NCI-H748 (cell line): ENCODE measurements around the gene NPHP1.
"Not testable (repeated sequence)": the region's sequence is repeated elsewhere in the genome, so short reads cannot be mapped to it uniquely, and the experiment has no call there.

ENCODE experiments used
- DNase-seq: peaks from one replicate; lab custom pipeline; 2025; ENCODE audit not compliant: unreplicated experiment; lab: John Stamatoyannopoulos, UW

The NPHP1 gene

GRCh38 chr2:110198016-110198415 lies 6.8 kb downstream of the NPHP1 start:
- DNase-seq = no peak

- DNase-seq = no peak
Measured at GRCh38 chr2:110197452-110197851, 7.4 kb downstream of the NPHP1 start.

DNA sequence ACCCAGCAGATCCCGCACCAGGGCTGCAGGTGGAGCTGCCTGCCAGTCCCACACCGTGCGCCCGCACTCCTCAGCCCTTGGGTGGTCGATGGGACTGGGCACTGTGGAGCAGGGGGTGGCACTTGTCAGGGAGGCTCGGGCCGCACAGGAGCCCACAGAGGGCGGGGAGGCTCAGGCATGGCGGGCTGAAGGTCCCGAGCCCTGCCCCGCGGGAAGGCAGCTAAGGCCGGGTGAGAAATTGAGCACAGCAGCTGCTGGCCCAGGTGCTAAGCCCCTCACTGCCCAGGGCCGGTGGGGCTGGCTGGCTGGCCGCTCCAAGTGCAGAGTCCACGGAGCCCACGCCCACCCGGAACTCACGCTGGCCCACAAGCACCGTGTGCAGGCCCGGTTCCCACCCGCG lies 14.6 kb downstream of the NPHP1 start:
- not testable (repeated sequence) for DNase-seq

- no peak for DNase-seq
Measured at GRCh38 chr2:110182449-110182848, 22.4 kb downstream of the NPHP1 start.

DNA sequence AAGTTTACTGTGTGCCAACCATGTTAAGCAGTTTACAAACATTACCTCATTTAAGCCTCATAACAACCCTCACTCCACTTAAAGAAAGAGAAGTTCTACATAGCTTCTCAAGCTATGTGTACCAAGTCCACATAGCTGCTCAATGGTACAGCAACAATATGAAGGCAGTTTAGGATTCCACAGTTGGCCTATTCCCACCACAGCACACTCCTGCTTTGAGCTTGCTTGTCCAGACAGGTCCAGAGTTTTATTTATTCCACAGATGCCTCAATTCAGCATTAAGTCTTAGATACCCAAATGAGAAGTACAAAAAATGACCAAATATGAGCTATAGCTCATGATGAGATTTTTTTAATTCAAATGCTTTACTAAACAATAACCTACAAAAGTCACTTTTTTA lies 24.8 kb downstream of the NPHP1 start:
- no peak for DNase-seq

- DNase-seq = no peak
Measured at GRCh38 chr2:110173523-110173922, 31.3 kb downstream of the NPHP1 start.

DNA sequence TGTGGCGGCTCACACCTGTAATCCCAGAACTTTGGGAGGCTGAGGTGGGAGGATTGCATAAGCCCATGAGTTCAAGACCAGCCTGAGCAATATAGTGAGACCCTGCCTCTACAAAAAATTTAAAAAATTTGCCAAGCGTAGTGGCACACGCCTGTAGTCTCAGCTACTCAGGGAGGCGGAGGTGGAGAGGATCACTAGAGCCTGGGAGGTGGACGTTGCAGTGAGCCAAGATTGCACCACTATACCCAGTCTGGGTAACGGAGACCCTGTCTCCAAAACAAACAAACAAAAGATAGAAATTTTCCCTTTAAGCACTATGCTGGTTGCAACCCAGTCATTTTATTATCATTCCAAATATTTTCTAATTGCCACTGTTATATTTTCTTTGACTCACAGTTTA lies 32.3 kb downstream of the NPHP1 start:
- no peak for DNase-seq

DNA sequence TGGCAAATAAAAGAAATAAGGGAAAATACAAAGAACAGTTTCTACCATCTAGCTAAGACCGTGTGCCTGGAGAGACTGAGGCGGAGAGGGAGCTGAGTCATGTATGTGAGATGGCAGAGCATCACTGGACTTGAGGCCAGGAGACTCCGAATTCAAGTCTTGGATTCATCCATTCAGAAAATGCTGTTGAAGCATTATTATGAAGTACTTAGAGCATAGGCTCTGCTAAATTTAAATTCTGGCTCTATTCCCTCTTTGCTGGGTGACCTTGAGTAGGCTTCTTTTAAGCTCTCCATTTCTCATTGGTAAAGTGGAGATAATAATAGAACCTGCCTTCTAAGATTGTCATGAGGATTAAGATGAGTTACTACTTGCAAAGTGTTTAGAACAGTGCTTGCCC lies 34.7 kb downstream of the NPHP1 start:
- no peak for DNase-seq

- no peak for DNase-seq
Measured at GRCh38 chr2:110167326-110168000, 37.4 kb downstream of the NPHP1 start.

DNA sequence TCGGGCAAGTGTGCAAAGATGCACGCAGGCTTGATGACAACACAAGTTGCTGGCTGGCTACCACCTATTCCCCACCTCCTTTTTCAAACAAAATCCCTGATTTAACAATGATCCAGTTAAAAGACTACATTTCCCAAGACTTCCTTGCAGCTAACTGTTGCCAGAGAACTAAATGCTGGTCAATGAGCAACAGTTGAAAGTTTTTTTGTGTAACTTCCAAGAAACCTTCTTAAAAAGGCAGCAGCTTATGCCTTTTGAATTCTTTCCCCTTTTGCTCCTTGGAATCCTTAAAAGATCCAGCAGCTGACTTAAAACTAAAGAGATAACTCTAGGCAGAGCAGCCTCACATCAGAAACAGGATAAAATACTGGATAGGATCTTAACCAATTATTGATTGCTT lies 38.5 kb downstream of the NPHP1 start:
- no peak for DNase-seq

GRCh38 chr2:110157153-110157793 lies 47.5 kb downstream of the NPHP1 start:
- DNase-seq = peak; percentile 40

DNA sequence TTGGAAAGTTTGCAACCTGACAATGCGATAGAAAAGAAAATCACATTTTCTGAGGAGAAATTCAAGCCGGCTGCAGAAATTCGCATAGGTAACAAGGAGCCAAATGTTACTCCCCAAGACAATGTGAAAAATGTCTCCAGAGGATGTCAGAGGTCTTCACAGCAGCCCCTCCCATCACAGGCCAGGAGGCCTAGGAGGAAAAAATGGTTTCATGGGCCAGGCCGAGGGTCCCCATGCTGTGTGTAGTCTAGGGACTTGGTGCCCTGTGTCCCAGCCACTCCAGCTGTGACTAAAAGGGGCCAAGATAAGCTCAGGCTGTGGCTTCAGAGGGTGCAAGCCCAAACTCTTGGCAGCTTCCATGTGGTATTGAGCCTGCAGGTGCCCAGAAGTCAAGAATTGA lies 50.0 kb downstream of the NPHP1 start:
- not testable (repeated sequence) for DNase-seq

DNA sequence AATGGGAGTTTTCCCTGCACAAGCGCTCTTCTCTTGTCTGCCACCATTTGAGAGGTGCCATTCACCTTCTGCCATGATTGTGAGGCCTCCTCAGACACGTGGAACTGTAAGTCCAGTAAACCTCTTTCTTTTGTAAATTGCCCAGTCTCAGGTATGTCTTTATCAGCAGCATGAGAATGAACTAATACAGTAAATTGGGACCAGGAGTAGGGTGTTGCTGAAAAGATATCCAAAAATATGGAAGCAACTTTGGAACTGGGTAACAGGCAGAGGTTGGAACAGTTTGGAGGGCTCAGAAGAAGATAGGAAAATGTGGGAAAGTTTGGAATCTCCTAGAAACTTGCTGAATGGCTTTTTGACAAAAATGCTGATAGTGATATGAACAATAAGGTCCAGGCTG lies 50.6 kb downstream of the NPHP1 start:
- not testable (repeated sequence) for DNase-seq

DNA sequence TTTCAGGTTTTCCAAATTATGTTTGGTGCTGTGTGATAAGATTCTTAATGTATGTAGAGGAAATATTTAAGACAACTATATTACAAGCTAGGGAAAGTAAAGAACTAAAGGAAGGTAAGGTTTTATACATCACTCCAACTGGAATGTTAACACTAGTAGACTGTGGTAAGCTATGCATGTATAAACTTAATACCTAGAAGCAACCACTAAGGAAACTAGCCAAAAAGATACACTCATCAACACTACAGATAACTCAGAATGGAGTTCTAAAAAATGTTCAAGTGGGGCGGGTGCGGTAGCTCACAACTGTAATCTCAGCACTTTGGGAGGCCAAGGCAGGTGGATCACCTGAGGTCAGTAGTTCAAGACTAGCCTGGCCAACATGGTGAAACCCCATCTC lies 51.4 kb downstream of the NPHP1 start:
- DNase-seq = no peak

GRCh38 chr2:110152943-110153342 lies 51.9 kb downstream of the NPHP1 start:
- DNase-seq = no peak

- DNase-seq = no peak
Measured at GRCh38 chr2:110149330-110150220, 55.2 kb downstream of the NPHP1 start.

DNA sequence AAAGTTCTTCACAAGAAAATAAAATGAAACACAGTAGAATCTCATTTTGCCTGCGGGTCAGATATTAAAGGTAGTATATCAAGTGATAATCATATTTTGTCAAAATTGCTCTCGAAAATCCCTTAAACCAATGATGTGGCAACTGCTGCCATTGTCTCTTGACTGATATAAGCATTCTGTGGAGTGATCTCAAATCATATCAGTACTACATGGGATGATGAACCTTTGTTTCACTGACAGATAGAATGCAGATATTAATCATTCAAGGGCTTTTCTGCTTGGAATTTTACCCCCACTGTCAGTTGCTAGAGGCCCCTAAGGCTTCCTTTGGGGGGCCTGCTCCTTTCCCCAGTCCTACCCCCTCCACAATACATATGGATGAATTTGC lies 57.9 kb downstream of the NPHP1 start:
- no peak for DNase-seq

DNA sequence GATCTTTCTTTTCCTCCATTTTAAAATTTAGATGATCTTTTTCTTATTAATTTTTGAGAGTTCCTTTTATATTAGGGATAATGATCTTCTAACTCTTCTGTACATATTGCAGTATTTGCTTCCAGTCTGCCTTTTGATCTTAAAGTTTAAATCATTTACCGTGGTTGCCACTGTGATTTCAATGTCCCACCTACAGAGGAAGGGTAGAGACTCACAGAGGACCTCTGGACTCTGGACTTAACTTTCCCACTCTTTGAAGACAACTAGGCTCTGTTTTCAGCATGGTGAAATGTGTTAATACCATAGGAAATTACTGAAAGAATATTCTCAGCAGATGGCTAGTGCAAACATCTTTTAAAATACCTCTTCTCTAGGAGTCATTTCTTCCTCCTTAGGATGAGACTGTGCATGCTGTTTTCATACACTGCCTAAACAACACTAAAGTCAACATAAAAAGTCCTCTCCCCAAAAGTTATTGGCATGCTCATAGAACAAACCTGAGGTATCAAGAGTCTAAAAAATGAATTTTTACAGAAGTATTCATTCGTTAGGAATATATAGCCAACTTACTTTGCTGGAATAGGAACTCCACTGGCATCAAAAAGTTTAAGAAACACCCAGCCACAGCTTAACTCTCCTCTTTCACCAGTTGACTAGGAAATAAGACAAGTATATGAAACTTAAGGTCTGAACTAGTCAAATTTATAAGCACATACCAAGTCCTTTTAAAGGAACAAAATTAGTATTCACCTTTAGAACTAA lies 58.4 kb downstream of the NPHP1 start:
- no peak for DNase-seq

GRCh38 chr2:110143982-110144381 lies 60.8 kb downstream of the NPHP1 start:
- DNase-seq = no peak

DNA sequence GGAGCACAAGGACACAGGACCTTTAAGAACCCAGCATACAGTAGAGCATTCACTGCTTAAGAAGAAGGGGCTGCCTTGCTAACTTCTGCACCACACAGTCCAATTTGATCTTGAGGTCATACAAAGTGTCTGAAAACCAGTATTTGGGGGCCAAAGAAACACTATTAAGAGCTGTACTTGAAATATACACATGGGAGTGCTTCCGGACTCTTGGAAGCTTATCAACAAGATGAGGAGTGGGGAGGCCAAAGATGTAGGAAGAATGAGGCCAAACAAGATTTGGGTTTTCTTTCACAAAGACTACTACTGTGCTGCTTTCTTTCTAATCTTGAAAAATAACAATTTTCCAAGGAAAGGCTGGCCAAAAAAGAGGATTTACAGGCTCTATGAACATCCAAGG lies 64.4 kb downstream of the NPHP1 start:
- DNase-seq = no peak

DNA sequence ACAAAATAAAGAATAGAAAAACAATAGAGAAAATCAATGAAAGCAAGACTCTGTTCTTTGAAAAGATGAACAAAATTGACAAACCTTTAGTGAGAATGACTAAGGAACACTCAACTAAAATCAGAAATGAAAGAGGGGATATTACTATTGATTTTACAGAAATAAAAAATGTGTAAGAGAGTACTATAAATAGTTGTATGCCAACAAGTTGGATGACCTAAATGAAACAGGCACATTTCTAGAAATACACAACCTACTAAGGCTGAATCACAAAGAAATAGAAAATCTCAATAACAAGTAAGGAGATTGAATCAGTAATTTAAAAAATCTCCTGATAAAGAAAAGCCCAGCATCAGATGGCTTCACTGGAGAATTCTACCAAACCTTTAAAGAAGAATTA lies 70.8 kb downstream of the NPHP1 start:
- DNase-seq = no peak
